ENCODE measurements around the gene FUT7. TPM values are rescaled to one million over a fixed set of nuclear protein-coding genes. Genes with fewer than 3 reads are reported as not detected.
A peak's percentile ranks its signal among the peaks of the same experiment; 100 is the strongest.

The FUT7 gene, protein sequence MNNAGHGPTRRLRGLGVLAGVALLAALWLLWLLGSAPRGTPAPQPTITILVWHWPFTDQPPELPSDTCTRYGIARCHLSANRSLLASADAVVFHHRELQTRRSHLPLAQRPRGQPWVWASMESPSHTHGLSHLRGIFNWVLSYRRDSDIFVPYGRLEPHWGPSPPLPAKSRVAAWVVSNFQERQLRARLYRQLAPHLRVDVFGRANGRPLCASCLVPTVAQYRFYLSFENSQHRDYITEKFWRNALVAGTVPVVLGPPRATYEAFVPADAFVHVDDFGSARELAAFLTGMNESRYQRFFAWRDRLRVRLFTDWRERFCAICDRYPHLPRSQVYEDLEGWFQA
- 1 to 10 TPM; 1.4 to 1.6 TPM for total RNA-seq

GRCh38 chr9:137031904-137032640 is at the start of gene FUT7:
Gene FUT7, minus strand, starts transcription at chr9:137032088. Its CDS starts 97 bp downstream, at chr9:137031991.
- H3K36me3 Mint-ChIP-seq = no peaks in the 10 kb centered on the region
- H3K27ac Mint-ChIP-seq = peak within 1 kb of the TSS in 1 of 2 donors; percentile 68
- ATAC-seq (peak in 1 of 2 donors; percentile 6), DNase-seq (ENCODE audit: low spot score in 2 of 2) (no peak)
- H3K9me3 Mint-ChIP-seq = no peaks in the 10 kb centered on the region

DNA sequence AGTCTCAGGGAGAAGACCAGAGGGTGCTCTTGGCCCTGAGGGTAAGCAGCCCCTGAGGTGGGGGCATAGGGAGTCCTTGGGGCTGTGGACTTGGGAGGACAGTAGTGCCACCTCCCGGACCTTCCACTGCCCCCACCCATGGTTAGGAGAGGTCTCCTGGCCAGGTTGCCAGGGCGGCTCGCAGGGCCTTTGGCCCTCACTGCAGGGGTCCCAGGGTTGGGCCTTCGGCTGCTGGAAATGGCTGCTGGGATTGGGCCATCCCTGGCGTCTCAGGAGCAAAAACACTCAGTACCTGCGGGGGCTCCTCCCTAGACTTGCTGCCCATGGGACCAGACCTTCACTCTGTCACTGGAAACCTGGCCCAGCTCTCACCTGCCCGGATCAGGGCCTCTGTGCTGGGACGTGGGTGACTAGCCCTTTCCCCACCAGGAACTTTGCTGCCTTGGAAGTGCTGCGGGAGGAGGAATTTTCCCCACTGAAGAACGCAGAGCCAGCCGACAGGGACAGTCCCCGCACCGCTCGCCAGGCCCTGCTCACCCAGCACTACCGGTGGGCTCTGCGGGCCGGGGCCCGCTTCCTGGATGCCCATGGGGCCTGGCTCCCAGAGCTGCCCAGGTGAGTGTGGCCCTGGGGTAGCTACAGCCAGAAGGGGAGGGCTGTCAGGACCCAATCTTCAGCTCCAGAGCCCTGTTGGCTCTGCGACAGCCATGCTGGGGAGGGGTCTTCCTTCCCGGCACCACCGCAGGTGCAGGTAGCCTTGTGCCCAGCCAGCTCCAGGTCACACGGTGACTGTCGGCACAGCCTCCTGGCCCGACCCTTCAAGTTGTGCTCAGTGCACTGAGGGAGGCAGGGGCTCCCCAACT is 48.6 kb upstream of the FUT7 start:
- Mint-ChIP-seq H3K27ac (peak overlapping the region in 1 of 2 donors; percentile 46), H3K36me3 (no peaks in the 10 kb centered on the region), H3K9me3 (no peaks in the 10 kb centered on the region)
- ATAC-seq (no peak), DNase-seq (ENCODE audit: low spot score in 2 of 2) (no peak)

- Mint-ChIP-seq H3K36me3 (no peaks in the 10 kb centered on the region), H3K9me3 (no peaks in the 10 kb centered on the region), H3K27ac (no peak overlapping the region)
- no peak for DNase-seq (ENCODE audit: low spot score in 2 of 2)
- ATAC-seq = no peak
These were observed 47.5 kb upstream of the FUT7 start for GRCh38 chr9:137079401-137079787.

DNA sequence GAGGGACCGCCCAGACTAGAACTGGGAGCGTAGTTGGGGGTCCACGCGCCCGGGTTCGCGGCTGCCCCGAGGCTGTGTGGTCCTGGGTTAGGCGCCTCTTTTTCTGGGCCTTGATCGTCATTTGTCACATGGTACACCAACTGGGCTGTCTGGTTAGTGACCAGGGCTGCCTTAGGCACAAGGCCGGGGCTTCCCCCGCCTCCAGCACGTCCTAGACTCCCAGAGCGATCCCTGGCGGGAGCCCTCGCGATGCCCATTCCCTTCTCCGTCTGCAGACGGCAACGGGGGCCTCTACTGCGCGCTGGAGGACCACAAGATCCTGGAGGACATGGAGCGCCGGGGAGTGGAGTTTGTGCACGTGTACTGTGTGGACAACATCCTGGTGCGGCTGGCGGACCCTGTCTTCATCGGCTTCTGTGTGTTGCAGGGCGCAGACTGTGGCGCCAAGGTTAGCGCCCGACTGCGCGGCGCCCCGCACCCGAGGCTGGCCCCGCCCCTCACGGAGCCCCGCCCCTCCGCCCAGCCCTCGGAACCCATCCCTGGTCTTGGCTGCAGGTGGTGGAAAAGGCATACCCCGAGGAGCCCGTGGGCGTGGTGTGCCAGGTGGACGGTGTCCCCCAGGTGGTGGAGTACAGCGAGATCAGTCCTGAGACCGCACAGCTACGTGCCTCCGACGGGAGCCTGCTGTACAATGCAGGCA is 47.0 kb upstream of the FUT7 start:
- no peaks in the 10 kb centered on the region for H3K36me3 Mint-ChIP-seq
- no peak overlapping the region for H3K27ac Mint-ChIP-seq
- no peak for ATAC-seq
- DNase-seq (ENCODE audit: low spot score in 2 of 2) = no peak
- H3K9me3 Mint-ChIP-seq = no peaks in the 10 kb centered on the region

GRCh38 chr9:137077758-137078693 is 46.1 kb upstream of the FUT7 start:
- Mint-ChIP-seq H3K36me3 (no peaks in the 10 kb centered on the region), H3K9me3 (no peaks in the 10 kb centered on the region), H3K27ac (no peak overlapping the region)
- DNase-seq (ENCODE audit: low spot score in 2 of 2) (peak in 1 of 2 donors; percentile 43), ATAC-seq (peak; percentile 37 to 55)

DNA sequence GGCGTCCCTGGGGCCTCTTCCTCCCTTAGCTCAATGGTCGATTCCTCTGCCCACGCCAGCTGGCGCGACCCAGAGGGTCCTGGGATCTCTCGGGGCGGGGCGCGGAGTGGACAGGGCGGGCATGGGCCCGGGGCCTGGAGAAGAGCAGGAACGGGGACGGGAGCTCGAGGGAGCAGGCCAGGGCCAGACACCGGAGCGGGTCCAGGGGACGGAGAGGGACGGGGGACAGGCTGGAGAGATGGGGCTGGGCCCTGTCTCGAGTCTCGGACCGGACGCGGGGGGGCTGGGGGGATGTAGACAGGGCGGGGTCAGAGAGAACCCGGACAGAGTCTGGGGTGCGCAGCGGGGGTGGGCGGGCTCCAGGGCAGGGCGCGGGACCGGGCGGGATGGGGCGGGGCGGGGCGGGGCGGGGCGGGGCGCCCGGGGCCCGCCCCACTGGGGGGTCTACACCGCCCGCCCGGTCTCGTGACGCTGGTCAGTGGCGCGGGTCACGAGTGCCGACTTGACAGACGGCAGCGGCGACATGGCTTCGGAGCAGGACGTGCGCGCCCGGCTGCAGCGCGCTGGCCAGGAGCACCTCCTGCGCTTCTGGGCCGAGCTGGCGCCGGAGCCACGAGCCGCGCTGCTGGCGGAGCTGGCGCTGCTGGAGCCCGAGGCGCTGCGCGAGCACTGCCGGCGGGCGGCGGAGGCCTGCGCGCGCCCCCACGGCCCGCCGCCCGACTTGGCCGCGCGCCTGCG is 45.3 kb upstream of the FUT7 start, which contains the start of gene UAP1L1:
Gene UAP1L1, plus strand, starts transcription at position 508 of the 738 bp plus-strand sequence. Its CDS starts 16 bp downstream, at position 524.
- Mint-ChIP-seq H3K36me3 (no peaks in the 10 kb centered on the region), H3K9me3 (no peaks in the 10 kb centered on the region), H3K27ac (no peak within 1 kb of the TSS)
- DNase-seq (ENCODE audit: low spot score in 2 of 2) (peak in 1 of 2 donors; percentile 60), ATAC-seq (peak; percentile 80 to 85)

- Mint-ChIP-seq H3K36me3 (no peaks in the 10 kb centered on the region), H3K27ac (no peak overlapping the region), H3K9me3 (no peaks in the 10 kb centered on the region)
- no peak for ATAC-seq
- DNase-seq (ENCODE audit: low spot score in 2 of 2) = no peak
These were observed 44.7 kb upstream of the FUT7 start for GRCh38 chr9:137076636-137077009.

DNA sequence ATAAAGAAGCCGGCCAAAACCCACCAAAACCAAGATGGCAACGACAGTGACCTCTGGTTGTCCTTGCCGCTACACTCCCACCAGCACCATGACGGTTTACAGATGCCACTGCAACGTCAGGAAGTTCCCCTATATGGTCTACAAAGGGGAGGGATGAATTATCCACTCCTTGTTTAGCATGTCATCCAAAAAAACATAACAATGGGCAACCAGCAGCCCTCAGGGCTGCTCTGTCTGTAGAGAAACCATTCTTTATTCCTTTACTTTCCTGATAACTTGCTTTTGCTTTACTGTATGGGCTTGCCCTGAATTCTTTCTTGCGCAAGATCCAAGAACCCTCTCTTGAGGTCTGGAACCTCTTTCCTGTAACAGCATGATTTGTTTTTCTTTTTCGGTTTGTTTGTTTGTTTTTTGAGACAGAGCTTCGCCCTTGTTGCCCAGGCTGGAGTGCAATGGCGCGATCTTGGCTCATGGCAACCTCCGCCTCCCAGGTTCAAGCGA is 43.4 kb upstream of the FUT7 start:
- Mint-ChIP-seq H3K27ac (no peak overlapping the region), H3K36me3 (no peaks in the 10 kb centered on the region), H3K9me3 (no peaks in the 10 kb centered on the region)
- ATAC-seq = no peak
- no peak for DNase-seq (ENCODE audit: low spot score in 2 of 2)

DNA sequence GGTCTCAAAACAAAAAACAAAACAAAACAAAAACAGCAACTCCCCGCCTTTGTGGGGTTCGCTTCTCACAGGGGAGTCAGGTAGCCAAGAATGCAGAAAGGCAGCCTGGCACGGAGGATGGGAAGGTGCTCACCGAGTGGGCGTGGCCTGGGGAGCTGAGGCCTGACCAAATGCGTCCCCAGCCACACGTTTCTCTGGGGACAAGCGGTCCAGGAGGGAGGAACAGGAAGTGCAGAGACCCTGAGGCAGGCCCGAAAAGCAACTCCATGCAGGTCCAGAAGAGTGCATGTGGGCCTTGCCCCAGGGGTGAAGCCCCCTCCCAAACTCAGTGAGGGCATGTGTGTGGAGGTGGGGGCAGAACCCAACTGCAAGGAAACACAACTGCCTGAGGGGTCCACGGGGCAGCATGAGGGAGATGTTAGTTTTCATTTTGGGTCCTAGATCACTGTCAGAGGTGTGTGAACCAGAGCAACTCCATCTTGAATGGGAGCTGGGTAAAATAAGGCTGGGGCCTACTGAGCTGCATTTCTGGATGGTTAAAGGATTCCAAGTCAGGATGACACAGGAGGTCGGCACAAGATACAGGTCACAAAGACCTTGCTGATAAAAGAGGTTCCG is 42.9 kb upstream of the FUT7 start:
- H3K36me3 Mint-ChIP-seq = no peaks in the 10 kb centered on the region
- ATAC-seq (no peak), DNase-seq (ENCODE audit: low spot score in 2 of 2) (no peak)
- H3K27ac Mint-ChIP-seq = no peak overlapping the region
- no peaks in the 10 kb centered on the region for H3K9me3 Mint-ChIP-seq

DNA sequence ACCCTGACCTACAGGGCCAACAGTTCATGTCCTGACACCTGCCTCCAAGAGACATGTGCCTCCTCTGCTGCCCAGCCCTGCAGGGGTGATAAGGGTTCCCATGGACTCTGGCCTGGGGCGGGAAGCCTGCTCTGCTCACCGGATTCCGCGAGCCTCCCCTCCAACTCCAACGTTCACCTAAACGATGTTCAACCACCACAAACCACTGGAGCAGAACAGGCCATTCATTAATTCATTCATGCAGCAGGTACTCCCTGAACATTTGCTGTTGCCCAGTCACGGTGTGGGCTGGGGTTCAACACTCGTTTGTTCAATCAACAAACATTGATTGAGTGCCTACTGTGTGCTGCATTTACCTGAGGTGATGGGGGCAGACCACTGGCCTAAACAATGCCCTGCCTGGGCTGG is 42.1 kb upstream of the FUT7 start:
- Mint-ChIP-seq H3K9me3 (no peaks in the 10 kb centered on the region), H3K27ac (no peak overlapping the region), H3K36me3 (no peaks in the 10 kb centered on the region)
- DNase-seq (ENCODE audit: low spot score in 2 of 2) = no peak
- ATAC-seq = no peak

GRCh38 chr9:137071282-137071681 is 39.4 kb upstream of the FUT7 start:
- H3K27ac Mint-ChIP-seq = peak overlapping the region; percentile 65 to 92
- no peaks in the 10 kb centered on the region for H3K36me3 Mint-ChIP-seq
- DNase-seq (ENCODE audit: low spot score in 2 of 2) = no peak
- no peak for ATAC-seq
- H3K9me3 Mint-ChIP-seq = no peaks in the 10 kb centered on the region

DNA sequence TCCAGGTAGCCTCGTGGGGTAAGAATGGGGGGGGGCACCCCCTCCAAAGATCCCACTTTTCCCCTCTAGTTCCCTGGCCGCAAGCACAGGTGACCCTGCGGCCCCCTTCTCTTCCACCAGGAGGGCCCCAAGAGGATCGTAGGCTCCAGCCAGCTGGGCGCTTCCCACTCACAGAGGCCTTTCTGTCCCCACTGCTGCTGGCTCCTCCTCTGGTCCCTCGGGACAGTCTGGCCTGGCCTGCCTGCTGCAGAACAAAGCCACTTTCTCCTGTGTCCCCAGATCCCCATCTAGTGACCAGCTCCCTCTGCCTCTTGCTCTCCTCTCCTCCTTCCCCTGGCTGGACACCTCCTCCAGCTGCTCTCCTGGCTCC is 39.0 kb upstream of the FUT7 start:
- no peak for DNase-seq (ENCODE audit: low spot score in 2 of 2)
- Mint-ChIP-seq H3K9me3 (no peaks in the 10 kb centered on the region), H3K36me3 (no peaks in the 10 kb centered on the region), H3K27ac (peak overlapping the region; percentile 65 to 92)
- ATAC-seq = no peak

DNA sequence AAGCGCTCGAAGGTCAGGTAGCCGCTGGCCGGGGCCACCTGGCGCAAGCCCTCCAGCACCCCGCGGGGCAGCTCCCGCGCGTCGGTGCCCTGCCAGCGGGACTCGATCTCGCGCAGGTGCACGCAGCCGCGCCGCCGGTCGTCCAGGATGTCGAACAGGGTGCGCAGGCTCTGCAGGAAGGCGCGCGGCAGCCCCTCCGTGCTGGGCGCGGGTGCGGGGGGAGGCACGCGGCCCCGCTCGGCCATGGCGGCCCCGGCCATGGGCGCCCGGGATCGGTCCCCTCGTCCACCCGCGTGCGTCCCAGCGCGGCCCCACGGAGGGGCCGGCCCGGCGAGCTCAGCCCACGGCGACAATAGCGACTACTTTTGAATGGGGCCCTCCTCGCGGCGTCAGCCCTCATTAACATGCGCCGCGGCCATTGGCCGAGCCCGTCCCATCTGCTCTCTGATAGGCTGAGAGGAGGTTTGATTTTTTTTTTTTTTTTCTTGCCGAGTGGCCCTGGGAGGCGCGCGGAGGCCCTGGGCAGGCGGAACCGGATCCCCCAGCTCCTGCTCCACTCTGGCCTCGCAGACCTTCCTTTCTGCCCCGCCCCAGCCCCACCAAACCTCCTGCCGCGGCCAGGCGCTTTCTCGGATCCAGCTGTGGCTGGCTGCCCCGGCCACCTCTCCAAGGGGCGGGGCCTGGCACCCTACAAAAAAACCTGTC is 38.5 kb upstream of the FUT7 start, which contains the start of gene SAPCD2:
Gene SAPCD2, minus strand, starts transcription at position 357 of the 705 bp plus-strand sequence. Its CDS starts 97 bp downstream, at position 260.
- peak; percentile 91 to 95 for ATAC-seq
- Mint-ChIP-seq H3K9me3 (no peaks in the 10 kb centered on the region), H3K36me3 (no peaks in the 10 kb centered on the region), H3K27ac (peak within 1 kb of the TSS; percentile 65 to 92)
- peak; percentile 84 to 88 for DNase-seq (ENCODE audit: low spot score in 2 of 2)
